MV-4-11 (cell line): Measurements from ENCODE around the gene MPHOSPH6.
"Not testable (repeated sequence)": the region's sequence is repeated elsewhere in the genome, so short reads cannot be mapped to it uniquely, and the experiment has no call there.

Experiments used
- DNase-seq: peaks from one replicate; lab custom pipeline; 2025; lab: John Stamatoyannopoulos, UW

Gene MPHOSPH6

DNA sequence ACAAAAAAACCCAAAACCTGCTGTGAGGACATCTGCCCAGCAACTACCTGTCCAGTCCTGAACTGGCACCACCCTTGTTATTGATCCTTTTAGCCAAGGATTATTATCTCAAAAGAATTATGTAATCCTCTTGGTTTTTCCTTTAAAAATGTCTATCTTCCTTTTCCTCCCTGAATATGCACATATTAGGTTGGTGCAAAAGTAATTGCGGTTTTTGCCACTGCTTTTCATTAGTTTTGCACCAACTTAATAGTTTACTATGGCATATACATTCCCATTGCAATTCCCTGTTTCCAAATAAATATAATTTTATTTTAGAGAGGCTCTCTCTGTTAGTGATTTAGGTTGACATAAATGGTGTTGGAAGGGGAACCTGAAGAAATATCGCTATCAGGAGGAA, 51.3 kb downstream of the MPHOSPH6 start:
- no peak for DNase-seq

DNA sequence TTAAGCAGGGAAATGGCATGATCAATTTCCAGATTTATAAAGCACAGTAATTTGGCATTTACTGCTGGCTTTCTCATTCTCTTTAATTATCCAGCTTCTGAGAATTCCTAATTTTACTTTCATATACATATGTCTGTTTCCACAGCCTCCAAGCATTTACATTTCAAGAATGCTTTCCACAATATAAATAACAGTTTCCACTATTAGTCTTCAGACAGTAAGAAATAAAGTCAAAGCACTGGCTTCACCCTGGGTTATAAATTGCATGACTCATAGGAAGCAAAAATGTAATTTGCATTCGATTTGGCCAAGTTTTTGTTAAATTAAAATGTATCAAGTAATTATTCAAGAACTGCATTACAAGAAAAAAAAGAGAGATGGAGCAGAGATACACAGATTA, 53.5 kb downstream of the MPHOSPH6 start:
- DNase-seq, result no peak

DNA sequence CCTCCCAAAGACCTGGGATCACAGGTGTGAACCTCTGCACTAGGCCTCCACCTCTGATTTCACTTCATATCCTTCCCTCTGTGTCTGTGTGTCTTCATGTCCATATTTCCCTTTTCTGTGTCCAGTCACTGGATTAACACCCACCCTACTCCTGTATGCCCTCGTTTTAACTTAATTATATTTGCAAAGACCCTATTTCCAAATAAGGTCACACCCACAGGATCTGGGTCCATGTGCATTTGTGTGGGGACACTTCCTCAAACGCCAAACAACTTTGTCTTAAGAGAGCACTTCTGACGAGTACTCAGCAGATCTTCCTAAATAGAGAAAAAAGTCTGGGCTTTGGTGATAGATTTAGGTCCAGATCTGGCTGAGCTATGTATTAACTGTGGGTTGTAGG, 56.3 kb downstream of the MPHOSPH6 start:
- no peak for DNase-seq

DNA sequence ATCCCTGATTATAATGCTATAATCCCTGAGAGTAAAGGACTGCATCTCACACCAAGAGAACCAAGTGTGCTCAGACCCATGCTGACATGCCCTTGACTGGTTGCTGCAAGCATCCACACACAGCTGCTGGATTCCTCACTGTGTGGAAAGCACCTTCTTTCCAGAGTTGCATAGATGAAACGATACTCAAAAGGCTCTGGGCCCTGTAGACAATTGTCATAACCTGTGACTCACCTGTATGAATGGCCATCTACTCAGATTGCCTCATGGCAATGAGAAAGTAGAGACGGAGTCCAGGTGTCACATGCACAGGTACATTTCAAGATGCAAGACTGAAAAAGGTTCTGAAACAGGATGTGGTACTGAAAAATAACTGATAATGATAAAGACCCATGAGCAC, 58.1 kb downstream of the MPHOSPH6 start:
- DNase-seq, result no peak

DNA sequence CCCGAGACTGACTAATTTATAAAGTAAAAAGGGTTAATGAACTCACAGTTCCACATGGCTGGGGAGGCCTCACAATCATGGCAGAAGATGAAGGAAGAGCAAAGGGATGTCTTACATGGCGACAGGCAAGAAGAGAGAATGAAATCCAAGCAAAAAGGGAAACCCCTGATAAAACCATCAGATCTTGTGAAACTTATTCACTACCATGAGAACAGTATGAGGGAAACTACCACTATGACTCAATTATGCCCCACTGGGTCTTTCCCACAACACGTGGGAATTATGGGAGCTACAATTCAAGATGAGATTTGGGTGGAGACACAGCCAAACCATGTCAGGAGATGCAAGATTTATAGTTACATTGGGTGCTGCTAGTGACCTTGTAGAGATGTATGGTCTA, 60.8 kb downstream of the MPHOSPH6 start:
- DNase-seq, result not testable (repeated sequence)

DNA sequence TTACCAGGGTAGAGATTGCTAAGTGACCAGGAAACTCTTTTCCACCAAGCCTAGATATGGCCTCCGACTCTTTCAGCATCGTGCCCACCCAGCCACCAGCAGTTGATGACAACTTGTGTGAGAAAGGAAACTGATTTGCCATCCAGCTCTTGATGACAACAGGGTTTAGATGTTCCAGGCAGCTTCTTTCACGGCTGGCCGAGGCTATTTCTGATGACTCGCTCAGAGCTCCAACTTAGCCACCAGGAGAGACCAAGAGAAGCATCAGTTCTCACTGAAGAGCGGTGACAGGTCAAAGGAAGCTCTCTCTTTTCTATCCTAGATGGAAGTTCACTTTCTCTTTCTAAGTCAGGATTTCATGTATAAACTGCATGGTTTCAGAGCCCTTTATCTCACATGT, 61.2 kb downstream of the MPHOSPH6 start:
- DNase-seq, result no peak

DNA sequence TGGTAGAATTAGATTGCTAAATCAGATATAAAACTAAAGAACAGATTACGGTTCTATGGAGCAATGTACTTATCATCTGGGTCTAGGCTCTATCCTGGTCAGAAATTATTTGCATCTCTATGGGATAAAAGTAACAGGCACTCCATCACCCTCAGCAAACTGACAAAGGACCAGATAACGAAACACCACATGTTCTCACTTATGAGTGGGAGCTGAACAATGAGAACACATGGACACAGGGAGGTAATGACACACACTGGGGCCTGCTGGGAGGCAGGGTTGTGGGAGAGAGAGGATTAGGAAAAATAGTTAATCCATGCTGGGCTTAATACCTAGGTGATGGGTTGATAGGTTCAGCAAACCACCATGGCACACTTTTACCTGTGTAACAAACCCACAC, 61.9 kb downstream of the MPHOSPH6 start:
- DNase-seq, result no peak

DNA sequence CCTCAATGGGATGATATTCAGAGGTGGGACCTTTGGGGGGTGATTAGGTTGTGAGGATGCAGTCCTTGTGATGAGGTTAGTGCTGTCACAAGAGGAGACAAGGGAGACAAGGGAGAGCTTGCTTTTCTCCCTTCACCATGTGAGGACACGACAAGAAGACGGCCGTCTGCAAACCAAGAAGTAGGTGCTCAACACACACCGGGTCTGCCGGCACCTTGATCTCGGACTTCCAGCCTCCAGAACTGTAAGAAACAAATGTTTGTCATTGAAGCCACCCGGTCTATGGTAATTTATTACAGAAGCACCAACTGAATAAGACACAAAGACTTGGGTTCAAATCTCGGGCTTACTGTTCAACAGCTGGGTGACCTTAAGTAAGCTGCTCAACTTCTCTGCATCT, 64.9 kb downstream of the MPHOSPH6 start:
- DNase-seq, result no peak
